T-helper 1 cell treated with Interleukin-12 subunit alpha and Interleukin-12 subunit beta and Interleukin-4 antibody, amounts not matched to agents 30 μg/mL and 1 μg/mL, for 36 hours (primary cell): ENCODE results near the gene NINJ2.

Experiments
- H3K27ac Mint-ChIP-seq: one replicate; pipeline ENCODE4 v1.8.0; 2021; ENCODE audit warnings: mild to moderate bottlenecking, mixed read lengths
- H3K27me3 Mint-ChIP-seq: one replicate; pipeline ENCODE4 v1.8.0; 2021; ENCODE audit warnings: low read depth, mixed read lengths
- H3K36me3 Mint-ChIP-seq: one replicate; pipeline ENCODE4 v1.8.0; 2021; ENCODE audit warnings: low read depth, mixed read lengths
- H3K4me1 Mint-ChIP-seq: one replicate; pipeline ENCODE4 v1.8.0; 2021; ENCODE audit warnings: low read depth, mixed read lengths
- H3K4me3 Mint-ChIP-seq: one replicate; pipeline ENCODE4 v1.8.0; 2021; ENCODE audit warnings: mild to moderate bottlenecking, moderate library complexity, mixed read lengths
- H3K9me3 Mint-ChIP-seq: one replicate; pipeline ENCODE4 v1.8.0; 2021; ENCODE audit warnings: mixed read lengths

The NINJ2 gene

GRCh38 chr12:622416-622815, 40.8 kb downstream of the NINJ2 start:
- Mint-ChIP-seq H3K27me3 (no peaks in the 10 kb centered on the region), H3K4me3 (peak overlapping the region; percentile 70), H3K27ac (peak overlapping the region; percentile 98), H3K36me3 (no peaks in the 10 kb centered on the region), H3K9me3 (no peaks in the 10 kb centered on the region), H3K4me1 (peaks cover 54% of the 10 kb centered on the region)

GRCh38 chr12:619346-619745, 43.9 kb downstream of the NINJ2 start:
- peak overlapping the region; percentile 57 for H3K27ac Mint-ChIP-seq
- H3K27me3 Mint-ChIP-seq = no peaks in the 10 kb centered on the region
- peaks cover 61% of the 10 kb centered on the region for H3K4me1 Mint-ChIP-seq
- no peak overlapping the region for H3K4me3 Mint-ChIP-seq
- H3K36me3 Mint-ChIP-seq = peaks cover 2% of the 10 kb centered on the region
- H3K9me3 Mint-ChIP-seq = no peaks in the 10 kb centered on the region

- Mint-ChIP-seq H3K27me3 (no peaks in the 10 kb centered on the region), H3K36me3 (peaks cover 2% of the 10 kb centered on the region), H3K4me1 (peaks cover 58% of the 10 kb centered on the region), H3K27ac (peak overlapping the region; percentile 38), H3K9me3 (no peaks in the 10 kb centered on the region), H3K4me3 (no peak overlapping the region)
Measured at GRCh38 chr12:618605-619004, 44.6 kb downstream of the NINJ2 start.

GRCh38 chr12:617304-617915, 45.8 kb downstream of the NINJ2 start:
- Mint-ChIP-seq H3K9me3 (no peaks in the 10 kb centered on the region), H3K4me3 (no peak overlapping the region), H3K27me3 (no peaks in the 10 kb centered on the region), H3K4me1 (peaks cover 46% of the 10 kb centered on the region), H3K36me3 (peaks cover 2% of the 10 kb centered on the region), H3K27ac (no peak overlapping the region)

GRCh38 chr12:615620-616019, 47.6 kb downstream of the NINJ2 start:
- no peak overlapping the region for H3K27ac Mint-ChIP-seq
- H3K9me3 Mint-ChIP-seq = no peaks in the 10 kb centered on the region
- peaks cover 48% of the 10 kb centered on the region for H3K4me1 Mint-ChIP-seq
- H3K4me3 Mint-ChIP-seq = no peak overlapping the region
- peaks cover 2% of the 10 kb centered on the region for H3K36me3 Mint-ChIP-seq
- no peaks in the 10 kb centered on the region for H3K27me3 Mint-ChIP-seq

GRCh38 chr12:614411-614970, 48.8 kb downstream of the NINJ2 start:
- Mint-ChIP-seq H3K27me3 (no peaks in the 10 kb centered on the region), H3K36me3 (peaks cover 2% of the 10 kb centered on the region), H3K27ac (no peak overlapping the region), H3K4me3 (no peak overlapping the region), H3K4me1 (peaks cover 47% of the 10 kb centered on the region), H3K9me3 (no peaks in the 10 kb centered on the region)

DNA sequence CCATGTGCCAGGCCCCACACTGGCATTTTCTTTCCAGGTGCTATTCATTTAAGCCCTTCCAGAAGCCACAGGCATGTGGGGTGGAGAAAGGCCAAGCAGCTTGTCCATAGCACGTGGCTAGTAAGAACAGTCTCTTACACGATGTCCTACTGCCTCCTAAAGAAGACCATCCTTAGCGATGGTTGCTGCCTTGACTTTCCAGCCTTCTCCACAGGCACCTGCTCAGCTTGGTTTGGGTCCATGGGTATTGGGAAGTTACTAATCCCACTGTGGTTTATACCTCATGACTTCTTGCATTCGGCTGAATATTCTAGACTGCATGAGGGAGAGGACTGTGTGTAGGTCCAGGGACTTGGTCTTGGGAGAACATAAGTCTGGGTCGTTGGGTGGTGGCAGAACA, 49.2 kb downstream of the NINJ2 start:
- Mint-ChIP-seq H3K4me3 (no peak overlapping the region), H3K36me3 (peaks cover 2% of the 10 kb centered on the region), H3K27ac (no peak overlapping the region), H3K27me3 (no peaks in the 10 kb centered on the region), H3K9me3 (no peaks in the 10 kb centered on the region), H3K4me1 (peaks cover 42% of the 10 kb centered on the region)

GRCh38 chr12:612886-613285, 50.4 kb downstream of the NINJ2 start:
- Mint-ChIP-seq H3K4me3 (no peak overlapping the region), H3K27ac (peak overlapping the region; percentile 34), H3K36me3 (peaks cover 2% of the 10 kb centered on the region), H3K9me3 (no peaks in the 10 kb centered on the region), H3K4me1 (peaks cover 49% of the 10 kb centered on the region), H3K27me3 (no peaks in the 10 kb centered on the region)

GRCh38 chr12:612293-612692, 51.0 kb downstream of the NINJ2 start:
- H3K4me3 Mint-ChIP-seq = no peak overlapping the region
- H3K27ac Mint-ChIP-seq = no peak overlapping the region
- H3K36me3 Mint-ChIP-seq = peaks cover 4% of the 10 kb centered on the region
- H3K9me3 Mint-ChIP-seq = no peaks in the 10 kb centered on the region
- H3K4me1 Mint-ChIP-seq = peaks cover 51% of the 10 kb centered on the region
- no peaks in the 10 kb centered on the region for H3K27me3 Mint-ChIP-seq

GRCh38 chr12:611721-612120, 51.5 kb downstream of the NINJ2 start:
- Mint-ChIP-seq H3K4me3 (no peak overlapping the region), H3K27me3 (no peaks in the 10 kb centered on the region), H3K27ac (no peak overlapping the region), H3K36me3 (peaks cover 3% of the 10 kb centered on the region), H3K4me1 (peaks cover 55% of the 10 kb centered on the region), H3K9me3 (no peaks in the 10 kb centered on the region)

DNA sequence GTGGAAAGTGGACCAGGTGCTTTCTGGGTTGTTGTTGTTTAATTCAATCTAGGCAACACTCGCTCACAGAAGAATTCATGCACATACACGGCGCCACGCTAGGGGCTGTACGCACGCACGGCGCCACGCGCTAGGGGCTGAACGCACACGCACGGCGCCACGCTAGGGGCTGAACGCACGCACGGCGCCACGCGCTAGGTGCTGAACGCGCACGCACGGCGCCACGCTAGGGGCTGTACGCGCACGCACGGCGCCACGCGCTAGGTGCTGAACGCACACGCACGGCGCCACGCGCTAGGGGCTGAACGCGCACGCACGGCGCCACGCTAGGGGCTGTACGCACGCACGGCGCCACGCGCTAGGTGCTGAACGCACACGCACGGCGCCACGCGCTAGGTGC, 54.3 kb downstream of the NINJ2 start:
- Mint-ChIP-seq H3K4me3 (no peak overlapping the region), H3K9me3 (no peaks in the 10 kb centered on the region), H3K36me3 (peaks cover 5% of the 10 kb centered on the region), H3K4me1 (peaks cover 41% of the 10 kb centered on the region), H3K27ac (no peak overlapping the region), H3K27me3 (no peaks in the 10 kb centered on the region)

DNA sequence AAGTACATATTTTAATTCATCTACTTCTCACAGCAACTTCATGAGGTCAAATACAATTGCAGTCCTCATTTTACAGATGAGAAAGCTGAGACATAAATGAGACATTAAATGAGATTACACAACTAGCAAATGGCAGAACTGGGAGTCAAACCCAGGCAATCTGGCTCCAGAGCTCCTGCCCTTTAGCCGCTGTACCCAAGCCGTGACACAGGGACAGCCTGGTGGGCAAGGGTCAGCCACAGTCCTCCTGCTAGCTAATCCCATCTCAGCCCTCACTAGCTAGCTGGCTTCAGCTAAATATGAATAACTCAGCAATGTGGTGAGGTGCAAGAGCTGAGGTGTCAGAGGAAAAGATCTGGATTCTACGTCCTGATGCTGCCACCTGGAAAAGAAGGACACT, 54.8 kb downstream of the NINJ2 start:
- peaks cover 42% of the 10 kb centered on the region for H3K4me1 Mint-ChIP-seq
- H3K36me3 Mint-ChIP-seq = peaks cover 5% of the 10 kb centered on the region
- no peak overlapping the region for H3K4me3 Mint-ChIP-seq
- peak overlapping the region; percentile 84 for H3K27ac Mint-ChIP-seq
- no peaks in the 10 kb centered on the region for H3K9me3 Mint-ChIP-seq
- H3K27me3 Mint-ChIP-seq = no peaks in the 10 kb centered on the region

- Mint-ChIP-seq H3K27ac (peak overlapping the region; percentile 84), H3K4me1 (peaks cover 42% of the 10 kb centered on the region), H3K9me3 (no peaks in the 10 kb centered on the region), H3K4me3 (peak overlapping the region; percentile 57), H3K36me3 (peaks cover 7% of the 10 kb centered on the region), H3K27me3 (no peaks in the 10 kb centered on the region)
Measured at GRCh38 chr12:607541-608001, 55.7 kb downstream of the NINJ2 start.

DNA sequence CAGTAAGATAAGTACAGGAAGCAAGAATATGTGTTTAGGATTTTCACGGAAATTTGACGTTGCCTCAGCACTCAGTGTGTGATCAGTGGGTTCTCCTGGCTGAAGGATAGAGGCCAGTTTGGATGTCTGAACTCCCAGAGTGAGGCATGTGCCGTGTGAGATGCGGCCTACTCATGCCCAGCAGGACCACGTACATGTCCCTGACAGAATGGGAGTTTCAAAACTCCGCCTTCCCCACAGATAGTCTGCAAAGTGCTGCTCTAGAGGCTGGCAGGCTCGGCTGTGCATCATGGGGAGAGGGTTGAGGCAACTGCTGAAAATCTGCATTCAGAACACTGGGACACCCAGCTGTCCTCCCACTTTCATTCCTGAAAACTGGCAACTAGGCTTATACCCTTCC, 58.3 kb downstream of the NINJ2 start:
- Mint-ChIP-seq H3K36me3 (peaks cover 7% of the 10 kb centered on the region), H3K27me3 (no peaks in the 10 kb centered on the region), H3K4me1 (peaks cover 27% of the 10 kb centered on the region), H3K9me3 (no peaks in the 10 kb centered on the region), H3K27ac (no peak overlapping the region), H3K4me3 (no peak overlapping the region)

GRCh38 chr12:602700-603068, 60.6 kb downstream of the NINJ2 start:
- Mint-ChIP-seq H3K9me3 (no peaks in the 10 kb centered on the region), H3K27ac (no peak overlapping the region), H3K4me1 (peaks cover 14% of the 10 kb centered on the region), H3K27me3 (no peaks in the 10 kb centered on the region), H3K36me3 (peaks cover 9% of the 10 kb centered on the region), H3K4me3 (no peak overlapping the region)
